ENCODE measurements around the gene BAIAP2L2.

DNA sequence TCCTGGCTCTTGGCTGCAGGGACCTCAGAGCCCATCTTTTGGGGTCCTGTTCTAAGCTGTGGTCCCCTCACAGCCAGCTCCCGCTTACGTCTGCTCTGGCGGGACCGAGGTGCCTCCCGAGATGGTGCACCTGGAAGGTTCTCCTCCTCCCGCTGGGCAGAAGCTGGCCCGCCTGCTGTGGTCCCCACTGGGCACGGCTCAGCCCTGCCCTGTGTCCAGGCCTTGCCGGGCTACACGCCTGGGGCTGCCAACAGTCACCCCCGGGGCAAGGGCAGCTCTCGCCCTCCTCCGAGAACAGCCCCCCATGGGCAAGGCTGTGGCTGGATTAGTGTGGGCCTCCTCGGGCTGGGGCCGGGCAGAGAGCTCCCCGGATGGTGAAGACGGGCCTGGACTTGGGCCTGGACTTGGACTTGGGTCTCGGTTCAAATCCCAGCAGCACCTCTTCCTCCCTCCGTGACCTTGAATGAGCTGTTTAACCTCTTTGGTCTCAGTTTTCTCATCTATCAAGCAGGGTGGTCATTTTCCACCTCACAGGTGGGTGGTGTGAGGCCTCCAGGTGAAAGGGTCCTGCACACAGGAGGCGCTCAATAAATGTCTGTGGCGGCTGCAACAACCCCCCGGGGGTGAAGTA is 998 bp downstream of the BAIAP2L2 start:
- TF ChIP-seq, protein P1, sequence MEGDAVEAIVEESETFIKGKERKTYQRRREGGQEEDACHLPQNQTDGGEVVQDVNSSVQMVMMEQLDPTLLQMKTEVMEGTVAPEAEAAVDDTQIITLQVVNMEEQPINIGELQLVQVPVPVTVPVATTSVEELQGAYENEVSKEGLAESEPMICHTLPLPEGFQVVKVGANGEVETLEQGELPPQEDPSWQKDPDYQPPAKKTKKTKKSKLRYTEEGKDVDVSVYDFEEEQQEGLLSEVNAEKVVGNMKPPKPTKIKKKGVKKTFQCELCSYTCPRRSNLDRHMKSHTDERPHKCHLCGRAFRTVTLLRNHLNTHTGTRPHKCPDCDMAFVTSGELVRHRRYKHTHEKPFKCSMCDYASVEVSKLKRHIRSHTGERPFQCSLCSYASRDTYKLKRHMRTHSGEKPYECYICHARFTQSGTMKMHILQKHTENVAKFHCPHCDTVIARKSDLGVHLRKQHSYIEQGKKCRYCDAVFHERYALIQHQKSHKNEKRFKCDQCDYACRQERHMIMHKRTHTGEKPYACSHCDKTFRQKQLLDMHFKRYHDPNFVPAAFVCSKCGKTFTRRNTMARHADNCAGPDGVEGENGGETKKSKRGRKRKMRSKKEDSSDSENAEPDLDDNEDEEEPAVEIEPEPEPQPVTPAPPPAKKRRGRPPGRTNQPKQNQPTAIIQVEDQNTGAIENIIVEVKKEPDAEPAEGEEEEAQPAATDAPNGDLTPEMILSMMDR (IDR thresholded peaks at IDR 0.05): no peak
- no peak for TF ChIP-seq POLR2A (IDR thresholded peaks at IDR 0.05)
